ENCODE results near the gene RFTN1. TPM values are rescaled to one million over a fixed set of nuclear protein-coding genes. Genes with fewer than 3 reads are reported as not detected.
A peak's percentile ranks its signal among the peaks of the same experiment; 100 is the strongest.

The RFTN1 gene
- polyA plus RNA-seq, 3 donors: 17.4 to 28.0 (median 27.2) TPM

DNA sequence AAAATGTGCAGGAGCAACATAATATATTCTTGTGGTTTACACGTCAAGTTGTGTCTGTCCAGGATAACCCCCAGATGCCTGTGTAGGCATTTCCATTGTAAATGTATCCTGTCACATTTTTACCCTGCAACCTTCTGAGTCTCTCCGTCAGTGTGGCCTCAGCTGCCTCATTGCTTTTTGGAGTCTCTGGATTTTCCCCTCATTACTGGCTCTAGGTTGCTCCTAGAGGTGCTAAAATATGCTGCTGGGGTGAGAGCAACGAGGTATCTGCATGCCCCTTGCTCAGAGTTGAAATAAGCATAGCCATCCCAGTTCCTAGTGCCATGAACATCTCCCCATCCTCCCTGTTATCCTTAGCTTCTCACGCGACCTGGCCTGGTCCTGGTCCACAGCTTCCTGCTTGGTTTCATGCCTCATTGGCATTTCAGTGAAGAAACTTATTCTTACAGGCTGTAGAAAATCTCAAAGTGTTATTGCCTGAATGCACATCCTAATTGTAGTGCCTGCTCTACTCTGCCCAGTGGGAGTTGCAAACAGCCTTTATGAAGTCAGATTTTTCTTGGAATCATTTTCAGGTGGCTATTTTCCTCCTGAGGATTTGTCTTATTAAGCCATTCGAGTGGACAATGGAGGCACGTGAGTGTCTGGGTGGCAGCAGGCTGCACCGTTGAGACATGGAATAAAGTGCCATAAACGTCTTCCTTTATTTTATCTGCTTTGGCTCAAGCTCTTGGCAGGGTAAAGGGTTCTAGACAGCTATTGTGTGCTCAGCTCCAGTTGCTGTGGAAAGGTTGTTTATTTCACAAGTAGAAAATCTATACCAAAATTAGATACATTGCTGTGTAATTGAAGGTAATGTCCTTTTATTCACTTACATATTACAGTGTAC is 215.3 kb downstream of the RFTN1 start:
- no peak overlapping the region for H3K4me3 Mint-ChIP-seq
- no peak for DNase-seq
- WGBS (ENCODE audit: insufficient coverage): 87% methylated on average over 5 of the region's 9 CpGs

DNA sequence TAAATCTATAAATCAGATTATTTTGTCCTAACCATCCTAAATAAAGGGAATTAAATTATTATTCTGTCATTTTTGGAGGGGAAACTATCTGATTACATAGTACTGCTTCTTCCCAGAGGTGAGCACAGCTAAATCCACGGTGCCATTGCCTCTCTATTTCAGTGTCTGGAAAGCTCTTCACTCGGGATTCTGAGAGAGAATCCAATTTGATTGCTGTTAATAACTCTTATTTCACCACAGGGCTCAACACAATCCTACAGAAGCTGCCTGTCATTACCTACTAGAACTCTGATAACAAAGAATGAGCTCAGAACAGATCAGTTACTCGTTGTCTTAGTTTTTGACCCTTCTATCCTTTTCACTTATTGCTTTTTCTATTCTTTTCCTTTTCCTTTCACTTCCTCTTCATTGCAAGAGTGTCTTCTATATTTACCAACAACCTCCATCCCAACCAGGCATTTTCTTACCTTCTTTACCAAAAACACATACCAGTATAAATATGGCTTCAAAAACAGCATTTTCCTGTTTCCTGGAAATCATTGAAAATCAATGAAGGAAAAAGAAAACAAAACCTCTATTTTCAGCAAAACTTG is 218.1 kb downstream of the RFTN1 start:
- peaks cover 13 to 57% of the 10 kb centered on the region in 2 donors for H3K36me3 ChIP-seq (replicated peaks in 1 of 2; ENCODE audit: control insufficient read depth in 1 of 2, insufficient read depth in 2 of 2, low read length in 2 of 2)
- peak overlapping the region in 1 of 2 donors; percentile 7 for H3K27ac ChIP-seq (ENCODE audit: low read depth in 1 of 2, low read length in 2 of 2)
- 29% methylated on average over 1 of the region's 3 CpGs for WGBS (ENCODE audit: insufficient coverage)
- H3K4me2 ChIP-seq (replicated peaks; ENCODE audit: extremely low read depth, low read length, poor library complexity, severe bottlenecking): no peak overlapping the region
- Mint-ChIP-seq H3K27me3 (ENCODE audit: low read depth in 3 of 3) (peaks cover 0 to 1% (median 0%) of the 10 kb centered on the region in 3 donors), H3K27ac (peak overlapping the region in 1 of 7 donors; percentile 59), H3K36me3 (peaks cover 56 to 73% of the 10 kb centered on the region in 2 donors), H3K9me3 (peaks cover 0 to 7% (median 4%) of the 10 kb centered on the region in 7 donors), H3K4me3 (no peak overlapping the region), H3K4me1 (peaks cover 24% of the 10 kb centered on the region)
- H2AFZ ChIP-seq (ENCODE audit: insufficient read depth, low read depth, low read length, poor library complexity, severe bottlenecking): no peak overlapping the region
- H3K4me3 ChIP-seq (replicated peaks in 1 of 3; ENCODE audit: low read depth in 2 of 3, low read length in 3 of 3): no peak overlapping the region
- intact Hi-C loops (cut with micrococcal nuclease): no loop called here
- no peak for DNase-seq
- no peaks in the 10 kb centered on the region for H3K9me3 ChIP-seq (replicated peaks in 1 of 2; ENCODE audit: control insufficient read depth in 1 of 2, insufficient read depth in 1 of 2, low read length in 2 of 2)
- H3K4me1 ChIP-seq (ENCODE audit: control insufficient read depth in 1 of 2, insufficient read depth in 2 of 2, low read length in 2 of 2): peaks cover 12 to 13% of the 10 kb centered on the region in 2 donors
- TF ChIP-seq, protein P1, sequence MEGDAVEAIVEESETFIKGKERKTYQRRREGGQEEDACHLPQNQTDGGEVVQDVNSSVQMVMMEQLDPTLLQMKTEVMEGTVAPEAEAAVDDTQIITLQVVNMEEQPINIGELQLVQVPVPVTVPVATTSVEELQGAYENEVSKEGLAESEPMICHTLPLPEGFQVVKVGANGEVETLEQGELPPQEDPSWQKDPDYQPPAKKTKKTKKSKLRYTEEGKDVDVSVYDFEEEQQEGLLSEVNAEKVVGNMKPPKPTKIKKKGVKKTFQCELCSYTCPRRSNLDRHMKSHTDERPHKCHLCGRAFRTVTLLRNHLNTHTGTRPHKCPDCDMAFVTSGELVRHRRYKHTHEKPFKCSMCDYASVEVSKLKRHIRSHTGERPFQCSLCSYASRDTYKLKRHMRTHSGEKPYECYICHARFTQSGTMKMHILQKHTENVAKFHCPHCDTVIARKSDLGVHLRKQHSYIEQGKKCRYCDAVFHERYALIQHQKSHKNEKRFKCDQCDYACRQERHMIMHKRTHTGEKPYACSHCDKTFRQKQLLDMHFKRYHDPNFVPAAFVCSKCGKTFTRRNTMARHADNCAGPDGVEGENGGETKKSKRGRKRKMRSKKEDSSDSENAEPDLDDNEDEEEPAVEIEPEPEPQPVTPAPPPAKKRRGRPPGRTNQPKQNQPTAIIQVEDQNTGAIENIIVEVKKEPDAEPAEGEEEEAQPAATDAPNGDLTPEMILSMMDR (IDR thresholded peaks at IDR 0.05): no peak
- H3K79me2 ChIP-seq (ENCODE audit: insufficient read depth, low read length): no peaks in the 10 kb centered on the region
- H4K20me1 ChIP-seq (ENCODE audit: insufficient read depth, low read length): no peaks in the 10 kb centered on the region
- no peaks in the 10 kb centered on the region for H3K27me3 ChIP-seq (ENCODE audit: control insufficient read depth in 2 of 2, insufficient read depth in 2 of 2, low read length in 2 of 2)
- no peak overlapping the region for H3K9ac ChIP-seq (ENCODE audit: insufficient read depth, low read length, poor library complexity, severe bottlenecking)

More for the DNA sequence above, 215.3 kb downstream of the RFTN1 start:
- H3K27ac ChIP-seq (ENCODE audit: low read depth in 1 of 2, low read length in 2 of 2): no peak overlapping the region
- H3K4me1 Mint-ChIP-seq: peaks cover 8% of the 10 kb centered on the region
- H3K79me2 ChIP-seq (ENCODE audit: insufficient read depth, low read length): no peaks in the 10 kb centered on the region
- H3K27me3 Mint-ChIP-seq (ENCODE audit: low read depth in 3 of 3): peaks cover 0 to 1% (median 0%) of the 10 kb centered on the region in 3 donors
- no peaks in the 10 kb centered on the region for H3K9me3 ChIP-seq (replicated peaks in 1 of 2; ENCODE audit: control insufficient read depth in 1 of 2, insufficient read depth in 1 of 2, low read length in 2 of 2)
- no peak overlapping the region for H3K4me2 ChIP-seq (replicated peaks; ENCODE audit: extremely low read depth, low read length, poor library complexity, severe bottlenecking)
- H2AFZ ChIP-seq (ENCODE audit: insufficient read depth, low read depth, low read length, poor library complexity, severe bottlenecking): no peak overlapping the region
- peak overlapping the region in 1 of 7 donors; percentile 1 for H3K27ac Mint-ChIP-seq
- peaks cover 0 to 2% of the 10 kb centered on the region in 2 donors for H3K4me1 ChIP-seq (ENCODE audit: control insufficient read depth in 1 of 2, insufficient read depth in 2 of 2, low read length in 2 of 2)
- H4K20me1 ChIP-seq (ENCODE audit: insufficient read depth, low read length): no peaks in the 10 kb centered on the region
- peaks cover 26 to 78% of the 10 kb centered on the region in 2 donors for H3K36me3 ChIP-seq (replicated peaks in 1 of 2; ENCODE audit: control insufficient read depth in 1 of 2, insufficient read depth in 2 of 2, low read length in 2 of 2)
- H3K36me3 Mint-ChIP-seq: peaks cover 71 to 78% of the 10 kb centered on the region in 2 donors
- no peak overlapping the region for H3K4me3 ChIP-seq (replicated peaks in 1 of 3; ENCODE audit: low read depth in 2 of 3, low read length in 3 of 3)
- no peaks in the 10 kb centered on the region for H3K27me3 ChIP-seq (ENCODE audit: control insufficient read depth in 2 of 2, insufficient read depth in 2 of 2, low read length in 2 of 2)
- TF ChIP-seq, protein P1 (IDR thresholded peaks at IDR 0.05): no peak
- H3K9me3 Mint-ChIP-seq: peaks cover 0 to 7% (median 4%) of the 10 kb centered on the region in 7 donors
- intact Hi-C loops (cut with micrococcal nuclease): no loop called here
- no peak overlapping the region for H3K9ac ChIP-seq (ENCODE audit: insufficient read depth, low read length, poor library complexity, severe bottlenecking)
